ENCODE results near the gene CXorf65.

- TF ChIP-seq CTCF (IDR thresholded peaks at IDR 0.05) (no peak), POLR2A (IDR thresholded peaks at IDR 0.05) (no peak)
Observed at GRCh38 chrX:71096760-71097032, 9.8 kb downstream of the CXorf65 start.
